ENCODE results near the gene EYS.

The EYS gene

DNA sequence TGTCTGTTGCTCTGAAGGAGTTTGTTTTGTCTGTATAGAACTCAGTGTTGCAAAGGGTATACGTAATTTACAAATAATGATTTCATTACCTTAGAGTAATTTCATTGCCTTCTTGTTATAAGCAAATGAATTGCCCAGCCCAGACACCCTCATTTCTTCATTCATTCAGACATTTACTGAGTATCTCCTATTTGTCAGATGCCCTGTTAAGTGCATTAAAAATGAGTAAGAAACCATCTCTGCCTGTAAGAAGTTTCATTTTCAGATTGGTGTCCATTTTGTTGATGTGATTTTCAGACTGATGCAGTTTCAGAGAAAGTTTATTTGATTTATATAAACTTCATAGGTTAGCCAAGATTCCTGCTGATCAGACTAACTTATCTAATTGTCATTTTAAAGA is 1642.1 kb downstream of the EYS start:
- Histone ChIP-seq H3K79me2 (ENCODE audit: insufficient read depth, low read depth) (no peaks in the 10 kb centered on the region), H3K27ac (no peak overlapping the region), H3K4me1 (ENCODE audit: low read depth, poor library complexity, severe bottlenecking) (peaks cover 11% of the 10 kb centered on the region), H3K9ac (no peak overlapping the region), H2AFZ (ENCODE audit: low read depth) (no peak overlapping the region), H3K36me3 (ENCODE audit: insufficient read depth) (no peaks in the 10 kb centered on the region), H3K4me2 (no peak overlapping the region), H4K20me1 (ENCODE audit: insufficient read depth) (no peaks in the 10 kb centered on the region), H3K27me3 (ENCODE audit: insufficient read depth, low read depth) (no peaks in the 10 kb centered on the region), H3K4me3 (IDR thresholded peaks at IDR 0.05; ENCODE audit: insufficient read depth, low read depth, low read length) (no peak overlapping the region)
- TF ChIP-seq, protein P1, sequence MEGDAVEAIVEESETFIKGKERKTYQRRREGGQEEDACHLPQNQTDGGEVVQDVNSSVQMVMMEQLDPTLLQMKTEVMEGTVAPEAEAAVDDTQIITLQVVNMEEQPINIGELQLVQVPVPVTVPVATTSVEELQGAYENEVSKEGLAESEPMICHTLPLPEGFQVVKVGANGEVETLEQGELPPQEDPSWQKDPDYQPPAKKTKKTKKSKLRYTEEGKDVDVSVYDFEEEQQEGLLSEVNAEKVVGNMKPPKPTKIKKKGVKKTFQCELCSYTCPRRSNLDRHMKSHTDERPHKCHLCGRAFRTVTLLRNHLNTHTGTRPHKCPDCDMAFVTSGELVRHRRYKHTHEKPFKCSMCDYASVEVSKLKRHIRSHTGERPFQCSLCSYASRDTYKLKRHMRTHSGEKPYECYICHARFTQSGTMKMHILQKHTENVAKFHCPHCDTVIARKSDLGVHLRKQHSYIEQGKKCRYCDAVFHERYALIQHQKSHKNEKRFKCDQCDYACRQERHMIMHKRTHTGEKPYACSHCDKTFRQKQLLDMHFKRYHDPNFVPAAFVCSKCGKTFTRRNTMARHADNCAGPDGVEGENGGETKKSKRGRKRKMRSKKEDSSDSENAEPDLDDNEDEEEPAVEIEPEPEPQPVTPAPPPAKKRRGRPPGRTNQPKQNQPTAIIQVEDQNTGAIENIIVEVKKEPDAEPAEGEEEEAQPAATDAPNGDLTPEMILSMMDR (conservative IDR thresholded peaks at IDR 0.05; ENCODE audit: low read depth, low read length): no peak

DNA sequence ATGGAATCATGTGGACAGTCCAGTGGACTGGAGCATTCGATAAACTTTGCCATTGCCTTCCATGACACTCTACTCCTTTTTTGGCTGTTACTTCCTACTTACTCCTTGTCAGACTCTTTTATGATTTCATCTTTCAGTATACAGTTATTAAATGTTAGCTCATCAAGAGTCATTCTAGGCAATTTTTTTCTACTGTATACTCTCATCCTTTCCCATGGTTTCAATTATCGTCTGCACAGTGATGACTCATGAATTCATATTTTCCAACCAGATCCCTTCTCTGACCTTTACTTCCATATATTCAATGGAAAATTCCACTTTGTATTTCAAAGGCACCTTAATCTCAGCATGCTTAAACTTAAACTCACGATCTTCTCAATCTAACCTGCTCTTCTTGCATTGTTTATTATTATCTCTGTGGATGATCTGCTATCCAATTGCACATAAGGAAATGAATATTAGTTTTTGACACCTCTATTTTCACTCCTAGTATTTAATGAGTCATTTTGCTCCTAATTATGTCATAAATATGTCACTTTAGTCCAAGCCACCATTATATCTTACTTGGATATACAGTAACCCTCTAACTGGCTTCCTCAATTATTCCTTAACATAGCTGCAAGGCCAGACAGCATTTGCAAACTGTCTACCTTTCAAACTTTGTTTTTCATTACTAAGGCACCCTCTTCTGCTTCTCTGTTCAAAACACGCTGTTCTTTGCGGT is 1643.9 kb downstream of the EYS start:
- Histone ChIP-seq H3K4me2 (no peak overlapping the region), H3K9ac (no peak overlapping the region), H4K20me1 (ENCODE audit: insufficient read depth) (no peaks in the 10 kb centered on the region), H3K27me3 (ENCODE audit: insufficient read depth, low read depth) (no peaks in the 10 kb centered on the region), H3K4me1 (ENCODE audit: low read depth, poor library complexity, severe bottlenecking) (peaks cover 11% of the 10 kb centered on the region), H3K27ac (no peak overlapping the region), H2AFZ (ENCODE audit: low read depth) (no peak overlapping the region), H3K79me2 (ENCODE audit: insufficient read depth, low read depth) (no peaks in the 10 kb centered on the region), H3K4me3 (IDR thresholded peaks at IDR 0.05; ENCODE audit: insufficient read depth, low read depth, low read length) (no peak overlapping the region), H3K36me3 (ENCODE audit: insufficient read depth) (no peaks in the 10 kb centered on the region)
- TF ChIP-seq, protein P1 (conservative IDR thresholded peaks at IDR 0.05; ENCODE audit: low read depth, low read length): no peak

DNA sequence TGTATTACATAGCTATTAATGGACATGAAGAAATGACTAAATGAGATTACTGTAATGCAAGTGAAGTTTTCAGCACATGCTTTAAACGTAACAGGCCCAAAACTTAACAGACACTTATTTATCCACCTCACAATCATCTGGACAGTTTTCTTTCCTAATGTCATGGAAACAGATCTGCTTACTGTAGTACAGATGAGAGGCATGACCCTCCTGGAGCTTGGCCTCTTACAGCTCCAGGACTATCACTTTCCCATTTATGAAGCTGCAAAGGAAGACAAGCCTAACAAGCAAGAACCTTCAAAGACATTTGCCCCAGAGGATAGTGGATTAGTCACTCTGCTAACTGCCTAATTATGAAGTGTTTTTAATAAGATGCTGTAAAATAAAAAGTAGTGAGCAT is 1652.2 kb downstream of the EYS start:
- Histone ChIP-seq H3K4me2 (no peak overlapping the region), H3K9ac (no peak overlapping the region), H3K27ac (no peak overlapping the region), H3K4me1 (ENCODE audit: low read depth, poor library complexity, severe bottlenecking) (no peaks in the 10 kb centered on the region), H3K79me2 (ENCODE audit: insufficient read depth, low read depth) (no peaks in the 10 kb centered on the region), H3K4me3 (IDR thresholded peaks at IDR 0.05; ENCODE audit: insufficient read depth, low read depth, low read length) (no peak overlapping the region), H4K20me1 (ENCODE audit: insufficient read depth) (no peaks in the 10 kb centered on the region), H3K36me3 (ENCODE audit: insufficient read depth) (no peaks in the 10 kb centered on the region), H2AFZ (ENCODE audit: low read depth) (no peak overlapping the region), H3K27me3 (ENCODE audit: insufficient read depth, low read depth) (no peaks in the 10 kb centered on the region)
- TF ChIP-seq, protein P1 (conservative IDR thresholded peaks at IDR 0.05; ENCODE audit: low read depth, low read length): no peak

DNA sequence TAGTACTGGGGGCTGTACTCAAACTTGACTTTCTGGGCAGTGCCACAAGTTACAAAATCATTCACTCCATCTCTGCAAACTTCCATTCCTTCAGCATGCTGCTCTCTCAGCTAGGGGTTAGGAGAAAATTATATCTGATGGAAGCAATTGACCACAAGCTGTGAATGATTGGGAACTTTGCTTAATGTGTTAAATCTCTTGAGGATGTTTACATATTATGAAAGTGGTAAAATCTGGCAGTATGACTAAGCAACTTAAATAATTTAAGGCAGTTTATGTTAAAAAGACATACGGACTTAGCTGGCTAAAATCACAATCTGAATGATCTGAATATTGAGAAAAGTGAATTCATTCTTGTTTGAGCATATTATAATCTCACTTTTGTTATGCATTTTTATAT is 1656.4 kb downstream of the EYS start:
- TF ChIP-seq, protein P1 (conservative IDR thresholded peaks at IDR 0.05; ENCODE audit: low read depth, low read length): no peak
- no peak overlapping the region for H2AFZ ChIP-seq (ENCODE audit: low read depth)

More for the DNA sequence above, 1656.4 kb downstream of the EYS start:
- Histone ChIP-seq H3K9ac (no peak overlapping the region), H3K4me1 (ENCODE audit: low read depth, poor library complexity, severe bottlenecking) (no peaks in the 10 kb centered on the region), H3K4me3 (IDR thresholded peaks at IDR 0.05; ENCODE audit: insufficient read depth, low read depth, low read length) (no peak overlapping the region), H3K4me2 (no peak overlapping the region), H3K36me3 (ENCODE audit: insufficient read depth) (no peaks in the 10 kb centered on the region), H3K79me2 (ENCODE audit: insufficient read depth, low read depth) (no peaks in the 10 kb centered on the region), H3K27ac (no peak overlapping the region), H3K27me3 (ENCODE audit: insufficient read depth, low read depth) (no peaks in the 10 kb centered on the region), H4K20me1 (ENCODE audit: insufficient read depth) (no peaks in the 10 kb centered on the region)
